Right kidney (tissue), 1 donor: Measurements from ENCODE around the gene ZNF423.

Experiments
- DNase-seq: peaks from one replicate; pipeline ENCODE4 v3.0.0-alpha.2; 2016

ZNF423 gene

DNA sequence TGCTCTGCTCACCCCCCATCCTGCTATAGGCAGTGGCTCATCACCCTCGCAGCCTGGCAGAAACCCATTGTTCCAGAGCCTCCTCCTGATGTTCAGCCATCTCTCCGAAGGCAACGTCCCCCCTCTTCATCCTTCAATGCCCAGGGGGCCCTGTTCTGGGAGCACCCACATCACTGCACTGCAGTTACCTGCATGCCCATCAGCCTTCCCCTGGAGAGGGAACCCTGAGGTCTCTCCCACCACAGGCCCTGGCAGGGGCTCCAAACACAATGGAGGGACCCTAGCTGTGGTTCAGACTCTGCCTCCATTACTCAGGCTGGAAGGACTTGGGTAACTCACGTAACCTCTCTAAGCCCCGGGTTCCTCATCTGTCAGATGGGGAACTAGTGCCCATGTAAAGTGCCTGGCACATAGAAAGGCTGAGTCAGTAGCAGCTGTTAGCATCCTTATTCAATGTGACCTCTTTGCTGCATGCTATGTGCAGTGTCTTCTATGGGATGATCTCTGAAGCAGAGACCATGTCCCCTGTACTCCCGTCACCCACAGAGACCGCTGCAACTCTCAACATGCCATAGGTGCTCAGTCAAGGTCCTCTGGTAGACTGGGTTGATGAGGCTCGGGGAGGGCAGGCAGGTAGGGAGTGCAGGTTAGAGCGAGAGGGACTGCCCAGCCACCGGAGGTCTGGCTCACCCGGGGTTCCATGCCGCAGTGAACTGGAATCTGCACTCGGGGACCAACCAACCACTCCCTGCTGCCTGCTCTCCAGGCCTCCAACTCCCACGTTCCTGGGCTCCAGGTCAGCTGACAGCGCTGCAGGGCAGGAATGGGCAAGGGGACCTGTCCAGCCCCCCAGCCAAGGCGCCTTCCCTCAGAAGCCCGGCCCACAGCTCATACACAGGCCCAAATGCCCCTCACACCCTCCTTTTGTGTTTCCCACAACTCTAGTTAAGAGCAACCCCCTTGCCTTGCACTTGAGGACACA is 233.2 kb downstream of the ZNF423 start:
- no peak for DNase-seq

DNA sequence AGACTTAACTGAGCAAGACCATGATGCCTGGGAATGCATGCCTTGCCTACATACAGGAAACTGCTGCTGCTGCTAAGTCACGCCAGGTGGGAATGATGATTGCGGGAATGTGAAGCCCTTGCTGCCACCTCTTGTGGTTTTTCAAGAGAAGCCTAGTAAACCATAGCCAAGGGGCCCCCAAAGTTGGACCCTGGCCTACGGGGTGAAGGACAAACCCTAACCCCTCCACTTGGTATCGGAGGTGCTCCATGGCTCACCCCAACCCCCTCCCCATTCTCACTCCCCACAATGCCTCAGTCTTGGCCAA is 233.9 kb downstream of the ZNF423 start:
- no peak for DNase-seq

DNA sequence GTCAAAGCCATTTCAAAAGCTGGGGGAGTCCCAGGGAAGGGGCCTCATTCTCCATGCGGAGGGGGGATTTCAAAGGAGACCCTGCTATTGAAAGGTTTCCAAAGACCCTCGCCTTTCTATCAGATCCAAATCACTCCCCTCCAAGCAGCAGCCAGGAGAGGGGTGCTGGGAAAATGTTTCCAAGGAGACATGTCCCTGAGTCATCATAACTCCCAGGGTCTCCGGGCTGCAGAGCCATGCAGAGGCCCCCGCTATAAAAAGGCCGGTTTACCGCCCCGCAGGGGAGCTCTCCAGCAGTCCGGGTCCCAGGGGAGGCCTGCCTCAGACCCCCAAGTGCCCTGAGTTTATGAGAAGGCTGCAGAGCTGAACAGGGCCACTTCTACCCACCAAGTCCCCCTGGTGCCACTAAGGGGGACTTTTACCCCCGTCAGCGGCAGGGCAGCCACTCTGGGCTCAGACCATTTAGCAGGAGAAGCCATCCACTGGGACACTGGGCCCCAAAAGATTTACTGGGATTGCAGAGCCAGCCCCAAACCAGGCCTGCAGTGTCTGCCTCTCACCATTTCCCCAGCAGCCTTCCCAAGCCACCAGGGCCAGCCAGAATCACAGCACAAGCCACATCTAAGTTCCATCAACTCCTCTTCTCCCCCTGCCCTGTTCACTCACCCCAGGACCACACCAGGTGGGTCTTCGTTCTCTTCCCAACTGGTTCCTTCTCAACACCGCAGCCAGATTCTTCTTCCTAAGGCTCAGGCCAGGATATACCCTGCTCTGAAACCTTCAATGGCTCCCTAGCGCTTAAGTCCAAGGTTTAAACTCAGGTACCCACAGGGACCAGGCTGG is 234.4 kb downstream of the ZNF423 start:
- no peak for DNase-seq

DNA sequence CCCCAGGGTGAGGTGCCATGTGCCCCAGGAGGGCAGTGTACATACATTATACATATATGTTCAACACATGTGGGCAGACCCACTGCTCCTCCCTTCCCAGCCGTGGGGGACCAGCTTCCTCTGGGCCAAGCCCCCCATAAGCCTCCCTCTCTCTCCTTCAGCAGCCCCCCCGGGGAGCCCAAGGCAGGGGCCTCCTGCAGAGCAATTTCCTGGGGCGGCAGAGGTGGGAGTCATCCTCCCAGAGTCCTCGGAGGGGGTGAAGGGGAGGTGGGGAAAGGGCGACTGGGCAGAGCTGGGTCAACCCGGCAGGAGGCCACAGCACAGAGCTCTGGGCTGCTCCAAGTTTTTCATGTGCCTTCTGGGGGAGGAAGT is 235.1 kb downstream of the ZNF423 start:
- no peak for DNase-seq

DNA sequence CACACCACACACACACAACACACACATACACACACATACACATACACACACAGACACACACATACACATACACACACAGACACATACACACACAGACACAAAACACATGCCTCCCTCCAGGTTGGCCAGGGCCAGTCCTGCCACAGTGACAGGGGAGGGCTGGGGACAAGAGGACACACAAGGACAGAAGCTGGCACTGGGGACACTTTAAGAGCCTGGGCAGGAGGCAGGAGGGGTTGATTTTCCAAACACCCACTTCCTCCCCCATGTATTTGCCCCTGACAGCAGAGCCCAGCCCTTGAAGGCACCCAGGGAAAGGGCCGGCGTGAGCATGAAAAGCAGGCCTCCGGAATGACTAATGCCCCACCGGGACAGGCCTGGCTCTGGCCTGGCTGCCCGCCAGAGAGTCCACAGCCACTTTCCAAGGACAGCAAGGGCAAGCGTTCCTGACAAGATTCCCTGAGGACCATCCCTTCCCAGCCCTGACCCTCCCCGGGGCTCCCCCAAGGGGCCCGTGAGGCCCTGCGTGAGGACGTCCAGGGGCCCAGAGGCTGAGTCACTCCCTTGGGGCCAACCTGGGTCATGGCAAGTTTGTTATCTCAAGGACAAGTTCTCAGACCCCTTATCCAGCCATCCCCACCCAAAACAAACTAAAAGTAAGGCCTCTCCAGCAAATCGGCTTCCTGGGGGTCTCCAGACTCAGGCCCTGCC is 235.6 kb downstream of the ZNF423 start:
- no peak for DNase-seq

DNA sequence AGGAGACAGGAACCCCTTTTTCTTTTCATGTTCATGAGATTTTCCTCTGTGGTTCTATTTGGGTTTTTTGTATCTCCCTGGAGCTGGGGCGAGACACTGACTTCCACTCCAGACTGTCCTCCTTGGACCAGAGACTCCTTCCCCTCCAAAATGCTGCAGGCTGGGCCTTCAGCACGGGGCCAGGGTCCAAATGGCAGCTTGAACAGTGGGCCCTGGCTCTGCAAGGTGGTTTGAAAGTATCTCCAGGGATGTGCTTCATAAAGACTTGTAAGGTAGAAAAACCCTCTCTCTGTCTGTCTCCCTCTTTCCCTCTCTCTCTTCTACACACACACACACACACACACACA is 236.1 kb downstream of the ZNF423 start:
- DNase-seq = no peak

DNA sequence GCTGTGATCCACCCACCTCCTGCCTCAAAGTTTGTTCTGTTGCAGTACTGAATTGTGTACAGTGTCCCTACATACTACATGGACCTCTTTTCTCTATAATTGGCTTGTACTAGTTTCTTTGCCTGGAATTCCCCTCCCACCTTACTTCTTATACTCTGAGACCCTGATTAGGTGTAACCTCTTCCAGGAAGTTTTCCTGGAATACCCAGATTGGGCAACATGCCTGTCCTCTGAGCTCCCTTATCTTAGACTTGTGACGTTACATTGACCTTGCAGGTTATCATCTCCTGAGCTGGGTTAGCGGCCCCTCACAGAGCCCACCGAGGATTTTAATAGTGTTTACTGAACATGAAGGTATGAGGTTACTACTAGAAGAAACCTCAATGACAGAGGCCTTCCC is 237.0 kb downstream of the ZNF423 start:
- no peak for DNase-seq

DNA sequence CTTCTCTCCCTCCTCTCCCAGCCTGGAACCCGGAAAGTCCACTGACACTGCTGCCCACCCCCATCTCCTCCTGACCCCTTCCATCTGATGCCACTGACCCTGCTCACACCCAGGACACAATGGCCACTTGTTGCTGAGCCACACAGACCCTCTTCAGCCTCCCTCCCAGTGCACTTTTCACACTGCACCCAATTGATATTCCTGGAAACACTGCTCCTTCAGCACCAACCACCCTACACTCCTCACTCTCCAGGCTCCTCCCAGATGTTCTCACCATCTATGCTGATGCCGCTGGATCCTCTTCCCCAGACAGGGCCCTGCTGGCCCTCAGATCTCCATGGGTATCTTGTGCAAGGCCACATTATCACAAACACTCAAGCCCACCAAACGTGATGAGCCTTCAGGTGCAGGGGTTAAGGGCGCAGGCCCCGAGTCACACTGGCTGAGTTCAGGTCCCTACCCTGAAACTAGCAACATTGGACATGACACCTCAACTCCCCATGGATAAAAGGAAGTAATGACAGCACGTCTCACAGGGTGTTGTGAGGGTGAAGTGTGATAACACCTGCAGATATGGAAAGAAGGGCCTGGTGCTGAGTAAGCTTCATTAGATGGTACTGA is 238.1 kb downstream of the ZNF423 start:
- DNase-seq = no peak

DNA sequence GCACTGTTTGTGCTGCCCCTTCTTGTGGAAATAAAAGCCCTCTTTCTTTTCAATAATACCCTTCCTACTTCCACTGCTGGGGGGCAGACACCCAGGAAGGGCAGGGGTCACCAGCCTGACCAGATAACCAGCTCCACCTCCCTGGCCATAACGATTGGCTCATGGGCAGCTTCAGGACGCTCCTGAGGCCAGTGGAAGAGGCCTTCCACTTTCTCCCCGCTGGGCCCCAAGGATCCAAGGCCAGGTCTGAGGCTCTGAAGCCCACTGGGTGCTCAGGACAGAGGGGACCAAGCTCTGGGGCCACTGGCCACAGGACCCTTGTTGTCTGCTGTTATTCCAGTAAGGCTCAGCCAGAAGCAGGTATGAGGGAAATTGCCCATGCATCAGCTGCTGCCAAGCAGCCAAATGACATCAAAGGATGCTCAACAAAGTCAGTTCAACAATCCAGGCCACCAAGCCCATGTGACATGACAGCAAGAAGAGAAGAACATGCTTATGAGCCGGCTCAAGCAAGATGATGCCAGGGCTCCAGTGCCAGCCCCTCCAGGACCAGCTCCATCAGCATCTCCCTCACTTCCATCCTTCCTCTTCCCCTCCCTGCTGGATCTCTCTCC is 238.8 kb downstream of the ZNF423 start:
- DNase-seq = no peak

DNA sequence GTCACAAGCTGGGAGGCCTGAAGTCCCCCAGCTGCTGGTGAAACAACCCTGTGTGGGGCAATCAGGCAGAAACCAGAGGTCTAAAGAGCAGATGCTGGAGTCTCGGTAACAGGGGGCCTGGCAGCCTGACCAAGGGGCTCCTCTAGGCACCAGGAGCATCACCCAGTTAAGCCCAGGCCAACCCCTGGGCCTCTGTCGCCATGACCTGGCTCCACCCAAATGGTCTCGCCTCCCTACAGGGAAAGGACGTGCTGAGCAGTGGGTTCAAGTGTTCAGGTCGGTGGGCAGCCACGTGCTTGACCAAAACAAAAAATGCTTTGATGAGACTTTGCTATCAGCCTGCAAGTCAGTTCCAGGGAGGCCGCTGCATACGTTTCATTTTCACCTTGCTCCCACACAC is 240.3 kb downstream of the ZNF423 start:
- DNase-seq = no peak

DNA sequence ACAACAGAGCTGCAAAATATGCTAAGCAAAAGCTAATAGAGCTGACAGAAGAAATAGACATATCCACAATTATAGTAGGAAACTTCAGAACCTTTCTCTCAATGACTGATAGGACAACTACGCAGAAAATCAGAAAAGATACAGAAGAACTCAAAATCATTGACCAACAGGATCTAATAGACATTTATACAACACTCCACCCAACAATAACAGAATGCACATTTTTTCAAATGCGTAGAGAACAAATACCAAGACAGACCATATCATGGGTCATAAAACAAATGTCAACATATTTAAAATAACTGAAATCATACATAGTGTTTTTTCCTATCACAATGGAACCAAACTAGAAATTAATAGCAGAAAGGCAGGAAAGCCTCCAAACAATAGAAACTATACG is 244.9 kb downstream of the ZNF423 start:
- DNase-seq = no peak

DNA sequence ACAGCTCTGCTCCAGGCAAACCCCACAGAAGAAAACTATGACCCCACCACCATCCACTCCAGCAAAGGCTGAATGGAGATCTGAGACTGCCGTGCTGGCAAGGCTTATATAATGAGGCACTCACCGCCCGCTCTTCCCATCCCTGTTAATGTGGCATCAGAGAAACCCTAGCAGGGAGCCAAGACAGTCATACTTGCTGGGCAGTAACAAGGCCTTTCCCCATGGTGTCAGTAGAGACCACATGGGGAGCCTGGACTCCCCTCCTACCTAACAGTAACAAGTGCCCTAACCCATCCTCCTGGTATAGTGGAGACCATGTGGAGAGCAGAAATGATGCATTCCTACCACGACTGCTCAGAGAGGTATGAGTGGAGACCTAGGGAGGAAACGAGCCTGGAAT is 247.1 kb downstream of the ZNF423 start:
- no peak for DNase-seq

DNA sequence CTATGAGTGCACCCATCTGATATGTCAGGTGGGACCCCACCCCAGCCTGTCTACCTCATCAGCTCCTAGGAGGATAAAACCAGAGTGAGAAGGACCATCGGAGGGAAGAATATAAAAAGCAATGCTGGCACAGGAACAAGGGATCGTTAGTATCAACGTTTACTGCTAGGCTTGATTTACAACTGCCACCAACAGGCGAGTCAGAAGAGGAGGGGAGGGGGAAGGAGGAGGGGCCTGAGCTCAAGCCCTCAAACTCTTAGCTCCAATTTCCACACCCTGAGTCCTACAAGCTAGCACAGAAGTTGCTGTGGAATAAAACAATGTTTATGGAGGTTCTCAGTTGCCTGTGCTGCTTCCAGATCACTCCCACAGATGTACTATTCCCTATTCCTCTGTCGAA is 247.8 kb downstream of the ZNF423 start:
- DNase-seq = no peak

DNA sequence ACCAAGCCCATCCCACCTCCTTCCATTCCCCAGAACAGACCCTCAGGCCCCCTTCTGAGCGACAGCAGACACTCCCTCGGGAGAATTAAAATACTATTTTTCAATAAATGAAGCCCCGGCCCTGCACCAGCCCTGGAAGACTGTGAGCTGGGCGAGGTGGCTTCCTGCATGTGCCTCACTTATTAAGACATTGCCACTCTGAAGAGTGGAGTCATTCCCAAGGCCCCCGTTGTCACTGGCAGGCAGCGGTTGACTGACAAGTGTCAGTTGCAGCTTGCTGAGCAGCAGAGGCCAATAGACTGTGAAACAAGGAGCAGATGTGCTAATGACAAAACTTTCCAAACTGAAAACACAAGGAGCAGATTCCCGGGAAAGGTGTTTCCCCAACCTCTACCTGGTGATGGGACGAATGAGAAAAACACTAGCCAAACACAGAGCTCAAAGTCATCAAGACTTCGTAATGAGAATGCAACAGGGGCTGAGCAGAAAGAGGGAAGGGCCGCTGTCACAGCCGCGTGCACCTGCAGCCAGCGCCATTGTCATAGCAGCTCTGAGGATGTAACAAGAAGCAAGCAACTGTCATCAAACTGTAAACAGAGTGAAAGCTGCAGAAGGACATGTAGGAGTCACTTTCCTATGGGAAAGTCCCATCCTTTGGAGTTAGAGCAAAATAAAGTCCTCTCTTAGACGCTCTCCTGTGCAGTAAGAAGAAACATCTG is 250.2 kb downstream of the ZNF423 start:
- no peak for DNase-seq

DNA sequence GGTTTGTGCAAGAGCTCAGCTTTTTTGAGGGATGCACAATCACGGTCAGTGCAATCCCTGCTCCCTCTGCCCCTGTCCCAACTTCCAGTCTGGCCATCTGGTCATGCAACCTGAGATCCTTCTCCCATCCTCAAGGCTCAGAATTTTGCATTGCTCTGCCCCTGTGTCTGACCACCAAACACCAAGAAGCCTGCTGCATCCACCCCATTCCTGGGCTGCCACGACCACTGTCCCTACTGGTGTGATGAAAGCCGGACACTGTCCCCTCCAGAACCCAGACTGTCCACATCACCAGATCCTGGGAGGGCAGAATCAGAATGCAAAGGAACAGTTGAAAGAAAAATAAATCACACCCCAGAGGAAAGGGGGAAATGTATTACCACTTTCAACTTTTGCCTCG is 251.3 kb downstream of the ZNF423 start:
- no peak for DNase-seq

DNA sequence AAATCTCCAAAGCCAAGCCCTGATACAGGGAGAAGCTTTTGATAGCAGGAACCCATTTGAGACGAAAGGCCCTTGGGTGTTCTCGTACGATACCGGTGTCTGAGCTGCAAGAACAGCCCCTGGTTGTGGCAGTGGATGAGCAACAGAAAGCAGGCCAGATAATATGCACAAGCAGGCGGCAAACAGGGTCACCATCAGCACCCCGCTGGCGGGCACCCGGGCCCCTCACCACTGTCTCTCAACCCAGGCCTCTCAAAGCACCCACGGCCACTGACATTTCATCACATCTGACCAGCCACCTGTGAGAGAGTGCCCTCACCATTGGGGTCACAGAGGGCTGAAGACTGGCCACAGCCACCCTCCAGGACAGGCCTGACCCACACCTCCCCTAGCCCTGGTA is 252.0 kb downstream of the ZNF423 start:
- no peak for DNase-seq

DNA sequence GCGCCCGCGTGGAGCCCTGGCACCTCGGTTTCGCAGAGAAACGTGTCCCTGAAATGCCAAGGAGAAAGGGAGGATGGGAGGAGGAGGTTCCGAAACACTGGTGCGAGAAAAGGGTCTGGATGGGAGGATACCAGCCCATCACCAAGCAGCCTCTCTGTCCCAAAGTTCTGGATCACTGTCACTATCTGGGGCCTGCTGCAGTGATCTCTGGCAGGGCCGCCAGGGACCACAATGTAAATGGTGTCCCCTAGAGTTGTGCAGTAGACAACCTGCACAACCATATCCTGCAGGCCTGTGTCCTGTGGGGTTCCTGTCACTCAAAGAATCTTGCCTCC is 253.0 kb downstream of the ZNF423 start:
- no peak for DNase-seq

DNA sequence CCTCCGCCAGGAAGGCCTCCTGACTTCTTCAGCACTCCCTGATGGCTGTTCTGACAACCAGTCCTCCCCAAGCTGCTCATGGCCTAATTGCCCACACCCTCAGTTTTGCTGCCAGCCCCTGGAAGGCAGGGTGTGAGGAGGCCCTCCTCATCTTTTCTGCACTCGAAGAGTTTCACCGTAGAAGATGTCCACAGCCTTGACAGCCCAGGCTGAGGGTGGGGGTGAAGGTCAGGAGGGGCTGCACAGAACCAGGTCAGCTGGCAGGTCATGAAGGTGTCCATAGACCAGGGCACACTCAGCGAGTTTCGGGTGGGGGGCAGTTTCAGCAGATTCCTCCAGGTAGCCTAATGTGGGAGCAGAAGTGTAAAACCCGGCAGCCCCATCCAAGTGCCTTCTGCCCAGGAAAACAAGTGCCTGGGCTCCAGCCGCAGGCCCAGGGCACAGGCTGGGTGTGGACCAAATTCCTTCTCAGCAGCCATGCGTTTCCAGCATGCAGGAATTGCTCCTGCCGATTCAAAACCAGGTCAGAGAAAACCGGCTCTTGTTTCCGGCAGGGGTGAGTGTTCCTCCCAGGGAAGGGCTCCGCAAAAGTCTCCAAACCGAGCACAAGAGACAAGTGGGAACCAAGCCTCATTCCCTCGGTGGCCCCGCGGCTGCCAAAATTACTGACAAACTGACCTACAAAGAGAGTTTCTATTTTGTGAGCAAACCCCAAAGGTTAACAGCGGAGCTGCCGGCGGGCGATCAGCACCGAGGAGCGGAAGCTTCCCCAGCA is 253.5 kb downstream of the ZNF423 start:
- peak; percentile 65 for DNase-seq

DNA sequence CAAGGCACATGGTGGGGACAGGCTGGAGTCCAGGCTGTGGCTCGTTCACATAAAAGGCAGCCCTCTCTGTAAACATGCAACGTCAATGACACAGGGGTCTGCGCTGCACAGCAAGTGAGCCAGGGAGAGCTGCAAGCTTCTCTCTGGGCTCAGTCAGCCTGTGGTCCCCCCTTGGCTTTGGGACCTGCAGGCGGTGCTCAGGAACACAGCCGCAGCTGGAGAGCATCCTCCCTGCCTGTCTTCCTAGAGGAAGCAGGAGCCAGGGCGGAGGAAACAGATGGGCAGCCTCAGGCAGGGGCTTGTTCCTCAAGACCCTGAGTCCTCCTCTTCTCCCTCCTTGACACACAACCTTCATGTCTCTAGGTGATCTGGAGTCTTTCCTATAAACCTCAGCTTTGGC is 254.3 kb downstream of the ZNF423 start:
- DNase-seq = no peak

DNA sequence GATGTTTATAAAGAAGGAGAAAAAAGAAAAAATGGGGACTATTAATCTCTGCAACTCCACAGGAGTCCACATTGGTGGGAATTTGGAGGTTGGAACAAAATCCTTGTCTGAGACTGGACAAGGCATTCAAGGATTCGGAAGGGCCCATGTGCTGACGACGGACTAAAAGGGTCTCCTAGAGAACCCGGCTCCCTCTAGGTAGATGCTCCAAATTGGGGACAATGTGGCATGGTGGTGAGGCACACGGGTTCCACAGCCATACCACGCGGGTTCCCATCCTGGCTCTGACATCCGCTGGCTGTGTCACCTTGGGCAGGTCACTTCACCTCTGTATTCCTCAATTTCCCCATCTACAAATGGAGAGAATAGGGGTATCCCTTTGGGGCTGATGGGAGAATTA is 254.9 kb downstream of the ZNF423 start:
- no peak for DNase-seq

DNA sequence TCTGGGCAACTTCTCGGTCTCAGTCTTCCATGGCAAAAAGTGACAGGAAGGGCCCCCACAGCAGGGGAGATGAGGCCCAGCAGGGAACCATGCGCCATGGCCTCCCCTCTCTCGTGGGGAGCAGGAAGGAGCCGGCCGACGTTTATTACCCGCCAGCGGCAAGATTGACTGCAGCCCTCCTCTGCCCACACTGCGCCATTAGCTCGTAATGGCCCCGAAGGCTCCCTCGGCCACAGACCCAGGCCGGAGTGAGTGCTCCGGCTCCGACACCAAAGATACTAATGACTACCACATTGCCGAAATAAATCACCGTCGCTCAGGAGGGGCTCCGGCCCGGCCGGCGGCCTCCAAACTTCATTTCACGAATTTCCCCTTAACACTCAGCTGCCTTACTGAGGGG is 255.4 kb downstream of the ZNF423 start:
- DNase-seq = no peak
